Ishikawa (cell line): ENCODE measurements around the gene RASSF6.

Source experiments
- CEBPB ChIP-seq: IDR thresholded peaks from 2 replicates; pipeline ENCODE4 v1.6.1; 2012
- CREB1 ChIP-seq: IDR thresholded peaks from 2 replicates; pipeline ENCODE4 v1.6.1; 2012; ENCODE audit warnings: low read depth
- EGR1 ChIP-seq: IDR thresholded peaks from 2 replicates; pipeline ENCODE4 v1.6.1; 2012
- EP300 ChIP-seq: IDR thresholded peaks from 2 replicates; pipeline ENCODE4 v1.6.1; 2012; ENCODE audit warnings: borderline replicate concordance
- FOXM1 ChIP-seq: IDR thresholded peaks from 2 replicates; pipeline ENCODE4 v1.6.1; 2012; ENCODE audit warnings: low read depth, borderline replicate concordance
- NFIC ChIP-seq: IDR thresholded peaks from 2 replicates; pipeline ENCODE4 v1.6.1; 2012
- RAD21 ChIP-seq: IDR thresholded peaks from 2 replicates; pipeline ENCODE4 v1.6.1; 2012; ENCODE audit warnings: low read depth
- TAF1 ChIP-seq: IDR thresholded peaks from 2 replicates; pipeline ENCODE4 v1.6.1; 2012; ENCODE audit warnings: low read depth, mild to moderate bottlenecking
- TCF12 ChIP-seq: IDR thresholded peaks from 2 replicates; pipeline ENCODE4 v1.6.1; 2012; ENCODE audit warnings: low read depth
- TEAD4 ChIP-seq: IDR thresholded peaks from 2 replicates; pipeline ENCODE4 v1.6.1; 2012
- YY1 ChIP-seq: IDR thresholded peaks from 2 replicates; pipeline ENCODE4 v1.6.1; 2012; ENCODE audit warnings: low read depth
- ZBTB7A ChIP-seq: IDR thresholded peaks from 2 replicates; pipeline ENCODE4 v1.6.1; 2012; ENCODE audit warnings: low read depth
- TF ChIP-seq, protein P1 (sequence below): IDR thresholded peaks from 2 replicates; pipeline ENCODE4 v1.6.1; 2012
- TF ChIP-seq, protein P2 (sequence below): IDR thresholded peaks from 2 replicates; pipeline ENCODE4 v1.6.1; 2012
- TF ChIP-seq, protein P3 (sequence below): IDR thresholded peaks from 2 replicates; pipeline ENCODE4 v1.6.1; 2012; ENCODE audit warnings: low read depth, mild to moderate bottlenecking

Gene RASSF6

DNA sequence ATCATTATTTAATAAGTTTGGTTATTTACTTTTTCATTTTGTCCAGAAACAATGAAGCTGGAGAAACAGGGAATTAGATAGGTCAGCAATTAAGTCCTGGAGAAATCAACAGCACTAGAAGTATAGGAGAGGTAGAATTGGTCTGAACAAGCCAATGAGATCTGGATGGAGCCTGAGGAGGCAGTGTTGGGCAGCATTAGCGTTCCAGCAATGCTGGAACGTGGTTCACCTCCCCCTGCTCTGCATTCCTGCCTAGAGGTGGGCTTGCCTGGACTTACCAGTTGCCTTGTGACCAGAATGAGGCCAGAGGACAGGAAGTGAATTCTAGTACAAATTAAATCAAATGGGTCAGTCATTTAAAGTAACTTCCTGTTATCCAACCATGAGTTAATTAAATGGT, 4.6 kb downstream of the RASSF6 start:
- TF ChIP-seq EP300, result no peak

DNA sequence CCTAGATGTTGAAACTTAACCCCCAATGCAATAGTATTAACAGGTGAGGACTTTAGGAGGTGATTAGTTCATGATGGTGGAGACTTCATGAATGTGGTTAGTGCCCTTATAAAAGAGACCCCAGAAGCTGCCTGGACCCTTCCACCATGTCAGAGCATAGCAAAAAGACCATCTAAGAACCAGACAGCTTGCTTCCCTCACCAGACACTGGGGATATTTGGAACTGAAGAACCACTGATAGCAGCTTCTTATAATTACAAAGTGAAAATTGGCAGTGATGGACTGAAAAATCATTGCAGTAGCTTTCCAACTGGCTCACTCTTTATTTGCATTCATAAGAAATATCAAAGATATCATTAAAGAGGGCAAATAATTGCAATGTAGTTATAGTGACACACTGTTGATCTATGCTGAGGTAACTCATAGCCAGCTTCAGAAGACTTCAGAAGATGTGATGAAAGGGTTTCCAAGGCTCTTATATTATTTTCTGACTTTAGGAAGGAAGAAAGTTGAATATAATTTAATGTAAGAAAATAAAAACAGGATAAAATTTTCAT, 5.8 kb downstream of the RASSF6 start:
- TF ChIP-seq FOXM1 (no peak), ZBTB7A (no peak), RAD21 (no peak)

DNA sequence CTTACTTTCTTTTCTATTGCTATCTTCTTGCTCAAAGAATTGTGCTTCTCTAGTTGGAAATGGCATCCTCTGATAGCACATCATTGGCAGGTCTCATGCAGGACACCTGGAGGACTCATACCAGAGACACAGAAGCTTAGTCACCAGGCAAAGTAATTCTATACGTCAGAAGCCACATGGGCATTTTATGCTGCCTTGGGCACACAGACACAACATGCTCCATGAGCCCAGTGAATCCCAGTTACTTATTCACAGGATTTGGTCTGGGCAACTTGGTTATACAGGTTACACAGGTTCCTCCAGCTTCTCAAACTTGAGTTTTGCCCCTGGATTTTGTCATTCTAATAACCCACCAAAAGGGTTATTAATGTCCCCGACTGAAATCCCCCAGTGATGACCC, 7.1 kb downstream of the RASSF6 start:
- TF ChIP-seq NFIC, result no peak
- no peak for TF ChIP-seq ZBTB7A
- no peak for TF ChIP-seq EP300
- TF ChIP-seq, protein P1, sequence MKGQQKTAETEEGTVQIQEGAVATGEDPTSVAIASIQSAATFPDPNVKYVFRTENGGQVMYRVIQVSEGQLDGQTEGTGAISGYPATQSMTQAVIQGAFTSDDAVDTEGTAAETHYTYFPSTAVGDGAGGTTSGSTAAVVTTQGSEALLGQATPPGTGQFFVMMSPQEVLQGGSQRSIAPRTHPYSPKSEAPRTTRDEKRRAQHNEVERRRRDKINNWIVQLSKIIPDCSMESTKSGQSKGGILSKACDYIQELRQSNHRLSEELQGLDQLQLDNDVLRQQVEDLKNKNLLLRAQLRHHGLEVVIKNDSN, result no peak
- no peak for TF ChIP-seq RAD21
- TF ChIP-seq TCF12, result no peak
- no peak for TF ChIP-seq TEAD4
- TF ChIP-seq CEBPB, result no peak
- no peak for TF ChIP-seq TAF1
- no peak for TF ChIP-seq EGR1
- TF ChIP-seq, protein P2, sequence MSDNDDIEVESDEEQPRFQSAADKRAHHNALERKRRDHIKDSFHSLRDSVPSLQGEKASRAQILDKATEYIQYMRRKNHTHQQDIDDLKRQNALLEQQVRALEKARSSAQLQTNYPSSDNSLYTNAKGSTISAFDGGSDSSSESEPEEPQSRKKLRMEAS, result no peak
- TF ChIP-seq YY1, result no peak
- TF ChIP-seq FOXM1, result no peak
- no peak for TF ChIP-seq CREB1
- TF ChIP-seq, protein P3, sequence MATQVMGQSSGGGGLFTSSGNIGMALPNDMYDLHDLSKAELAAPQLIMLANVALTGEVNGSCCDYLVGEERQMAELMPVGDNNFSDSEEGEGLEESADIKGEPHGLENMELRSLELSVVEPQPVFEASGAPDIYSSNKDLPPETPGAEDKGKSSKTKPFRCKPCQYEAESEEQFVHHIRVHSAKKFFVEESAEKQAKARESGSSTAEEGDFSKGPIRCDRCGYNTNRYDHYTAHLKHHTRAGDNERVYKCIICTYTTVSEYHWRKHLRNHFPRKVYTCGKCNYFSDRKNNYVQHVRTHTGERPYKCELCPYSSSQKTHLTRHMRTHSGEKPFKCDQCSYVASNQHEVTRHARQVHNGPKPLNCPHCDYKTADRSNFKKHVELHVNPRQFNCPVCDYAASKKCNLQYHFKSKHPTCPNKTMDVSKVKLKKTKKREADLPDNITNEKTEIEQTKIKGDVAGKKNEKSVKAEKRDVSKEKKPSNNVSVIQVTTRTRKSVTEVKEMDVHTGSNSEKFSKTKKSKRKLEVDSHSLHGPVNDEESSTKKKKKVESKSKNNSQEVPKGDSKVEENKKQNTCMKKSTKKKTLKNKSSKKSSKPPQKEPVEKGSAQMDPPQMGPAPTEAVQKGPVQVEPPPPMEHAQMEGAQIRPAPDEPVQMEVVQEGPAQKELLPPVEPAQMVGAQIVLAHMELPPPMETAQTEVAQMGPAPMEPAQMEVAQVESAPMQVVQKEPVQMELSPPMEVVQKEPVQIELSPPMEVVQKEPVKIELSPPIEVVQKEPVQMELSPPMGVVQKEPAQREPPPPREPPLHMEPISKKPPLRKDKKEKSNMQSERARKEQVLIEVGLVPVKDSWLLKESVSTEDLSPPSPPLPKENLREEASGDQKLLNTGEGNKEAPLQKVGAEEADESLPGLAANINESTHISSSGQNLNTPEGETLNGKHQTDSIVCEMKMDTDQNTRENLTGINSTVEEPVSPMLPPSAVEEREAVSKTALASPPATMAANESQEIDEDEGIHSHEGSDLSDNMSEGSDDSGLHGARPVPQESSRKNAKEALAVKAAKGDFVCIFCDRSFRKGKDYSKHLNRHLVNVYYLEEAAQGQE, result no peak

DNA sequence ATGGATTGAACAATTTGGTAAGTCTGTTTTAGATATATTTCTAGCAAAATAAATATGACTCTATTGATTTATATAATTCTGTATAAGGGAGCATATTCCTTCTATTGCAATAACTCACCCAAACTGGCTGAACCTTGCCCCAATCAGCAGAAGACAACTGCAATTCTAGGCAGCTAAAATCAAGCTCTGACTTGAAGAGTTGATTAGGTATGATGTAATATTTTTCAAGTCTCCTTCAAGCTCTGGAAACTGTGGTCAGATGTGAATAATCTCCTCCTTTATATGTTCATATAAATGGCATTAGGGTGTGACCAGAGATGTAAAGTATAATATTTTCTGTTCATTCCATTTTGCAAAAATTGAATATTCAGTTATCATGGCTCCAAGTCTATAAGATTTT, 8.2 kb downstream of the RASSF6 start:
- TF ChIP-seq, protein P1, result no peak
- TF ChIP-seq EP300, result no peak
- TF ChIP-seq CREB1, result no peak
- TF ChIP-seq NFIC, result no peak
- TF ChIP-seq RAD21, result no peak
- no peak for TF ChIP-seq ZBTB7A
- TF ChIP-seq, protein P2, result no peak
- no peak for TF ChIP-seq EGR1
- TF ChIP-seq FOXM1, result no peak
- TF ChIP-seq, protein P3, result no peak
- TF ChIP-seq YY1, result no peak
- TF ChIP-seq CEBPB, result no peak
- TF ChIP-seq TCF12, result no peak
- no peak for TF ChIP-seq TEAD4
- no peak for TF ChIP-seq TAF1

DNA sequence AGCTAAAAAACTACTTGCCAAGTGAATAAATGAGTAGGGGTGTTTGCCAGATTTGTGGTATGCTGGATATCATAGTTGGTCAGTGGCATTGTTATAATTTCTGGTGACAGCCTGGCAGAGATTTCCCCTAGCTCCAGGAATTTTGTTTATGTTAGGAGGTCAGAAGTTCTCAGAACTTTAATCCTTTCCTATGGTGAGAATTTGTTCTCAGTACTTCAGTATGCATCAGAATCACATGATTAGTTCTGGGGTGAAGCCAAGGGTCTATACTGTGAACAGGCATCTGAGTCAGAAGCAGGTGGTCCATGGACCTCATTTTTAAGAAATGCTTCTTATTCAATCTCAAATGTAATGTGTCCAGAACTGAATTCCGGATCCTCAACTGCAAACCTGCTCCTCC, 10.5 kb downstream of the RASSF6 start:
- TF ChIP-seq CREB1 (no peak), TEAD4 (no peak), NFIC (no peak), EP300 (no peak), CEBPB (no peak), FOXM1 (no peak)
- TF ChIP-seq, protein P3, result no peak
